SK-MEL-5 (cell line): ENCODE results near the gene S100A3. TPM values are rescaled to one million over a fixed set of nuclear protein-coding genes. Genes with fewer than 3 reads are reported as not detected.

Experiments
- DNase-seq: peaks from one replicate; pipeline ENCODE4 v3.0.0-alpha.2; 2016; ENCODE audit warnings: low read depth, low spot score
- in situ Hi-C: cut with HindIII; loops from 2 replicates; pipeline ENCODE4 v1.10.0; 2016; ENCODE audit warnings: low sequenced_read_pairs, high pct_unique_total_duplicates, low pct_unique_long_range_greater_than_20kb
- total RNA-seq: library from RNA; depleted of rRNA; stranded (reverse); fragments of >200 nt; shearing (Covaris generic); gene quantifications from 2 replicates; pipeline ENCODE4 v1.2.3, GENCODE V29; 2014

S100A3 gene
- total RNA-seq, 1 experiment from 2014 or later, result 0.63 TPM

DNA sequence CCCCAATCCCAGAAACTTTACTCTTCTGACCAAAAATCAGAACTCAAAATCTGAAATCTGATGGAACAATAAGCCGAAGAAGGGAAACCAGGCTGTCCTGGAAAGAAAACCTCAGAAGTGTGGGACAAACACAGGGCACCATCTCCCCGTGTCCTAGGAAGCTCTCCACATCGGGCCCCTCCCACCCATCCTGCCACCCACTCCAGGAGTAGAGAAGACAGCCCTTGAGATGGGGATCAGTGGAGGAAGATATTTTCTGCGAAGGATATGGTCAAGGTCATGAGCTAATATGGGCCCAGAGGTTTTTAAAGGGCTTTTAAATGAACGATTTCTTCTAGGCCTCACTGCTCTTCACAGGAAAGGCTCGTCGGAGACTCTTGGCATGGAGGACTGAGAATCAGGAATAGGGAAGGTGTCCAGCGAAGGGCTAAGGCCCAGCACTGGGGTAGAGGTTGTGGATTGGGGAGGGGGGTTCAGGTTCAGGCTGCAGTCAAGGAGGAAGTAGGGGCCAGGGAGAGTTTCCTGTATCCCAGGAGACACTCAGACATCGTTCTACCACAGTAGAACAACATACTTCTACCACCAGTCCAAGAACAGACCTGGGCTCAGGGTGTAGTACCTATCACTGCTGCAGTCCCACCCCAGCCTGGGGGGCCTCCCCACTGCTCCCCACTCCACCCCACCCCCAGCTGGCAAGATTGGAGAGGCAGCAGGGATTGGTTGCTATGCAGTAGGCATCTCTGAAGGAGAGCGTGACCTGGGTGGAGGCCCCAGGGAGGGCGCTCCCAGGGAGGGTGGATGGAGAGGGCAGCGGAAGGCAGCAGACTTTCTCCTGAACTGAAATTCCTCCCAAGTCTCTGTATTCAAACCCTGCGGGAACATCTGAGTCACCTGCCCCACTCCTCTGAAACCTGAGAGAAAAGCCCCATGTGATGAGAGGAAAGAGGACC, 7.1 kb downstream of the S100A3 start:
- in situ Hi-C loops, result no loop called here

DNA sequence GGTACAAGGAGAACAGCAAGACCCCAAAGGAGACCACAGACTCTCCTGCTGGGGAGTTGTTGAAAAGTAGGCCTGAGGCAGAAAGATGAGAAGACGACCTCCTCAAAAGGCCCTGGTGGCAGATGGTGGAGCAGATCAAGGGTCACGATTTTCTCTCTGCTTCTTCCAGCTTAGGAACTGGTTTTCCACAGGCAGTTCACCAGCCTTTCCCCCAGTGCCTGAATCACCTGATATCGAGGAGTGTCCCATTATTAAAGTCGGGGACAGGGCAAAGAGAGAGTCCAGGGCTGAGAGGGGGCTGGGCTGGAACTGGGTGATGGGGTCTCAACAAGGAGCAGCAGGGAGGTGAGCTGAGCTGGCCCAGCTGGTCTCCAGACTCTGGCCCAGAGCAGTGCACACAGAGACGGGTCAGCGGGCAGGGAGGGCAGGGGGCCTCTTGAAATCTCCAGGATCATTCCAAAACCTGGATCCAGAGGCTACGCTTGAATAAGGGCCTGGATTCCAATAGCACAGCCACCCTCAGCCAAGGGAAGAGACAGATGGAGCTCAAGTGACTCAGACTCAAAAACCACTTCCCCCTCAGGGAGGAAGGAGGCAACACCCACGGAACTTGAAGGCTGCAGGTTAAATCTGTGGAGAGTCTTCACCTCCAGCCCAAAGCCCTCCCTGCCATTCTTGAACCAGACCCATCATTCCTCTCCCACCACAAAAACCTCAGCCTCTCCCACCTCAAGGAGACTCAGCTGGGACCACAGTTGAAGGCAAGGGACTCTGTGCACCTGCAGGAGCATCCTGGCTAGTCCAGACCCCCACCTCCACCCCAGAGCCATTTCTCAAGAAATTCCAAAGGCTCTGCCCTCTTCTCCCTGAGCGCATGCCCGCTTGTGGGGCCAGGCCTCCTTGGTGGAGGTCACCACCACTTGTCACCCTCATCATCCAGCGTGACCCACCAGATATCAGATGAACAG, 8.4 kb downstream of the S100A3 start, which contains the start of gene S100A5:
S100A5 (minus strand) TSS at position 541 of the 968 bp plus-strand sequence. CDS start 743 bp downstream, outside the sequence.
- in situ Hi-C loops, result no loop called here
- no peak for DNase-seq

More for the DNA sequence above, 7.1 kb downstream of the S100A3 start:
- no peak for DNase-seq

DNA sequence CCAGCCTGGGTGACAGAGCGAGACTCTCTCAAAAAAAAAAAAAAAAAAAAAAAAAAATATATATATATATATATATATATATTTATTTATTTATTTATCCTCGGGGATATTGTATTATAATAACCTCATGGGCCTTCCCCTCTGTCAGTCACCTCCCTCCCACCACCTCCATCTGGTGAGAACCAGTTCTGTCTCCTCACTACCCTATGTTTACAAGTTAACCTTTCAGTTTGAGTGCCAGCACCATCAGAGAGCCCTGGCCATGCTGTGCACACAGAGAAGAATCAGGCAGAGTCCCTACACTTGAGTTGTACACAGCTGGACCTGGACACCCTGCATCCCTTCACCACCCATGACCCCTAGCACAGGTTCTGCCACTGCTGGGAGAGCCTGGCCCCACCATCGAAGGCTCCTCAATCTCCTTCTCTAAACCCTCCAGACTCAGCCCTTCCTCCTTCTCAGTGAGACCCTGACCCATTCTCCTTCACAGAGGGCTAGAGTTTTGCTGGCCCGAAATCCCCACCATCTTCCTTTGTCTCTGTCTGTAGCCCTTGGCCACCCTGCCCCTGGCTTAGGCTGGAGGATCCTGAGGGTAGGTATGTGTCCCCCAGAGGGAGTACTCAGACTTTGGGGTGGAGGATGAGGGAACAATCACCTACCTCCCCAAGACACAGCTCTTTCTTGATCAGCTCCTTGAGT, 9.5 kb downstream of the S100A3 start:
- in situ Hi-C loops, result no loop called here

DNA sequence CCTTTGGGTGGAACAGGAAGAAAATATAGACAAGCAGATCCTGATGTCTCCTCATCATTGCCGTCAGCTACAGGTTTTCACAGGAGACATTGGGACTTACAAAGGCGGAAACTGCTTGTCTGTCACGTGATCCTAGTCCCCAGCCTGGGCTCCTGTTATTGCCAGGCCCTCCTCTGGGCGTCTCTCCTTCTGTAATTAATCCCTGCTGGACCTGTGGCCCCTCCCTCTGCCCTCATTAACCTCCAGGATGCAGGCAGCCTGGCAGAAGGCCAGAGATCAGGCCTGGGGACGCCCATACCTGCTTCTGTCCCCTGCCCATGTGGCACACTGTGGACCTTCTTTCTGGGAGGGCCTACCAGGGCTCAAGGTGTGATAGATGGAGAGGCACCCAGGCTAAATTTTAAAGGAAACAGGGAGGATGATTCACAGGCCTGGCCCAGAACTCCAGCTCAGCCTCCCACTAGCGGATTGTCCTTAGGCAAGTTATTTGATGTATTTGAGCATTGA, 10.7 kb downstream of the S100A3 start:
- in situ Hi-C loops, result no loop called here

More for the DNA sequence above, 9.5 kb downstream of the S100A3 start:
- no peak for DNase-seq

DNA sequence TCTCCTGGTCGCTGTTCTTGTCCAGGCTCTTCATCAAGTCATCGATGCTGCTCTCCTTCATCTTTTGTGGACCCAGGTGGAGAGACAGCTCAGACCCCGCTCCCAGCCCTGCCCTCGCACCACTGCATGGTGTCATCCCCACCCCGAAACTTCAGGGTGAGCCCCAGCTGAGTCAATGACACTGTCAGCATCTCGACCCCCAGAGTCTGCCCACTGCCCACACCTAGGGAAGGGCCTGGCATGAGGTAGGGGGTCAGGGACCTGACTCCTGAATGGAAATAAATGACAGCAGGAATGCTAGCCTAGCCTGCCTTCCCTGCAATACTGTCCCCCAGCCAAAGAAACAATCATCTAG, 11.7 kb downstream of the S100A3 start:
- no peak for DNase-seq
- in situ Hi-C loops, result no loop called here

More for the DNA sequence above, 10.7 kb downstream of the S100A3 start:
- DNase-seq, result no peak

DNA sequence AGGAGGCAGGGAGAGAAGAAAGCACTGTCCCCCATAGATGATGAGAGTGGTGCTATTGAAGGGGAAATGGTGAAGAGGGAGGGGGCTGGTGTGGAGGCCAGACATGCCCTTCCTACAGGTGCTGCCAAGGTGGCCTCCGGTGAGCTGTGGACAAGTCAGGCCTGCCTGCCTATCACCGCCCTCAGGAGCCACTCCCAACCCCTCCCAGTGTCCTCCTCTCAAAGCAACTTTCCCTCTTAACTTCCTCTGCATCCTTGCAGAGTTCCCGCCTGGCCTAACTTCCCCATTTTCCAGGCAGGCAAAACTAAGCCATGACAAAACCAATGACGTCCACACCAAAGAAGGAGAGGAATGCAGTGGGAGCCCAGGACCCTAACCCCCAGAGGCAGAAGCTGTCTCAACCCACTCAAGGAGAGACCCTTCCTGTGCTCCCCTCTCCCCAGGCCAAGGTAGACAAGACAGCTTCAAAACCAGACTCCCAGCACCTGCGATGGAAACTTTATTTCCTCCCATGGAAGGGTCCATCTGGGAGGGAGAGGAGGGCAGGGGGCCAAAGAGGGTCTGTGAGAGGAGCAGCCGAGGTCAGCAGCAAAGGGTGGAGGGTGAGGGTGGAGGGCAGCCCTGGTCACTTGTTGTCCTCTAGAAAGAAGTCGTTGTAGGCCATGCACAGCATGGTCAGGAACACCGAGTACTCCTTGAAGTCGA, 12.2 kb downstream of the S100A3 start:
- no peak for DNase-seq
- in situ Hi-C loops, result no loop called here

DNA sequence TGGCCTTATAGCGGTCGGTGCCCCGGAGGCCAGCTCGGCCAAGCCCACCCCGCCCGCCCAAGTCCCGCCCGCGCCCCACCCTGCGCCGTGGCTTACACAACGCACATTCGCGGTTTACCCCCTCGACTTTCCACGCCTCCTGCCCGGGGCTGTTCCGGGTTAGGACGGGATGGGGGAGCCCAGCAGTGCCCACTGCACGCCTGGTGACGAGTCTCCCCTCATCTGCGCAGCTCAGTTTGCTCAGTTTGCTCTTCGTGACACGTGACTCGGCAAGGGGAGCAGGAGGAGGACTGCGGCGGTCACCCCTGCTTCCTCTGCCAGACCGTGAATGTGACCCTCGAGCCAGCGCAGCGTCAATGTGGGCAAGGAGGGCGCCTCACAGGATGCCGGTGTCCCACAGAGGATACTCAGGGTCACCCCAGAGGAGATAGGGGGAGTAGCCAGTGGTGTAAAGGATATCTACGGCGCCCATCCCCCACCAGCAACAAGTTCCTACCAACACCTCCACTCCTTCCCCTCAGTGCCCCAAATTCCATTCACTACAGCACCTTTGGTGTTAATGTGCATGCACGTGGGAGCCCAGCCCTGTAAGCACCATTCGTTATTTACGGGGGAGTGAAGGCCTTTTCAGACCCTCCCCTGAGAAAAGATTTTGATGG, 12.9 kb downstream of the S100A3 start:
- peak; percentile 60 for DNase-seq
- in situ Hi-C loops, result no loop called here

DNA sequence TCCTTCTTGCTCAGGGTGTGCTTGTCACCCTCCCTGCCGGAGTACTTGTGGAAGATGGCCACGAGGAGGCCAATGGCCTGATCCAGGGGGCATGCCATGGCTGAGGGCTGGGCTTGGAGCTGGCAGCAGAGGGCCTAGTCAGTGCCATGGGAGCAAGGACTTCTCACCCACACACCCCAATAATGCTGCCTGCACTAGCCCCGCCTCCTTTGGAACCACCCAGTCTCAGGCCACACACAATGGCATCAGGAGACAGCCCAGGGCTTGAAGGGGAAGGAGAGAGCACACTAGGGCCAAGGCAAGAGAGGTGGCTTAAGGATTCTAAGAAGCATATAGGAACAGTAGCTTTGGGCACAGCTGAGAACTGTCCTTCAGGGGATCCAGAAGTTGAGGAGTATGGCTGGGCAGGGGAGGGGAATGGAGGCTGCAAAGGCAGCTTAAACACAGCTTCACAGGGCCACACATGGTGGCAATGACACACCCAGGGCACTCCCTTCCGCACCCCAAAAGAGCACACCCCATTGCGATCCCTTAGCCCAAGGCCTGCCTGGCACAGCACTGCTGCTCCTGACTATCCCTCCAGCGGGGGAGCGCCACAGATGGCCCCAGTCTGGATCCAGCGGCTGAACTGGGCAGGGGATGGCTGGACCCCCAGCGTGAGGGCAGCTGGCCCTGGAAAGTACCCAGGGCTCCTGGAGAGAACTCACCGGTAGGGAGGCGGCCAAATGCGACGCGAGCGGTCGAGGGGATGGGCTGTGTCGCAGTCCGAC, 13.6 kb downstream of the S100A3 start, which contains the start of gene S100A6:
S100A6 (minus strand) TSS at position 750 of the 770 bp plus-strand sequence; CDS start at position 98, 652 bp downstream.
- in situ Hi-C loops, result no loop called here
- peak; percentile 34 for DNase-seq

DNA sequence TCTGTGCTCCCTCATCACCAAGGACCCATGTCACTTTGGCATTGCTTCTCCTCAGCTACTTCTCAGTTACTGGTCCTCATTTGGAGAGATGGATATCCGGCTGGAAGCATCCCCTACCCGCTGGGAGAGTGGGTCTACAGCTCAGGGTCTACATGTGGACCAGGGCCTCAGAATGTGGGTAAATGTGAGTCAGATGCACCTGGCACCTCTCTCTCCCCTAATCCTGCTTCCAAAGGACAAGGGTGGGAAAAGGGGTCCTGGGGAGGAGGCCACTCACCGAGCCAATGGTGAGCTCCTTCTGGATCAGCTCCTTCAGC, 14.2 kb downstream of the S100A3 start:
- in situ Hi-C loops, result no loop called here

DNA sequence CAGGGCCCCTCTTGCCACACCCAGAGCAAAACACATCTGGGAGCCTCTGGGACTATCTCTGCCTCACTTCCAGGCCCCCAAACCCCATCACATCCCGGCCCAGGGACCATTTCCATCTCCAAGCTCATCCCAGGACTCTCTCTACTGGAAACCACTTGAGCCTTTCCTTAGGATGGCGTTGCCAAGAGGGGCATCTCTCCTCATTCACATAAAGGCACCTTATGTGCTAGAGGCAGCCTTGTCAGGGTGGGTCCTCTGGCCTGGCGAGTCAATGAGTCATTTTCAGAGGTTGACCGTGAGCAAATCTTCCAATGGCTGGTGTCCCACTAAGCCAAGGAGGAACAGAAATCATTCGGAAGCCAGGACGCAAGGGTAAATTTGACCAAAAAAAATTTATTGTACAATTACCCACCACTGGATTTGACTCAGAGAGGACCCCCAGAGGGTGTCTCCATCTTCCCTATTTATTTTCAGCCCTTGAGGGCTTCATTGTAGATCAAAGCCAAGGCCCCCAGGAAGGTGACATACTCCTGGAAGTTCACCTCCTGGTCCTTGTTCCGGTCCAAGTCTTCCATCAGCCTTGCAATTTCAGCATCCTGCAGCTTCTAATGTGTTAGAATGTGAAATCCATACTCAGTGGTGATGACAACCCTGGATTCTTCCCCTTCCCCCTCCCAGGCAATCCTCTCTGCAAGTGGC, 14.7 kb downstream of the S100A3 start:
- DNase-seq, result no peak
- in situ Hi-C loops, result no loop called here

More for the DNA sequence above, 14.2 kb downstream of the S100A3 start:
- DNase-seq, result no peak

DNA sequence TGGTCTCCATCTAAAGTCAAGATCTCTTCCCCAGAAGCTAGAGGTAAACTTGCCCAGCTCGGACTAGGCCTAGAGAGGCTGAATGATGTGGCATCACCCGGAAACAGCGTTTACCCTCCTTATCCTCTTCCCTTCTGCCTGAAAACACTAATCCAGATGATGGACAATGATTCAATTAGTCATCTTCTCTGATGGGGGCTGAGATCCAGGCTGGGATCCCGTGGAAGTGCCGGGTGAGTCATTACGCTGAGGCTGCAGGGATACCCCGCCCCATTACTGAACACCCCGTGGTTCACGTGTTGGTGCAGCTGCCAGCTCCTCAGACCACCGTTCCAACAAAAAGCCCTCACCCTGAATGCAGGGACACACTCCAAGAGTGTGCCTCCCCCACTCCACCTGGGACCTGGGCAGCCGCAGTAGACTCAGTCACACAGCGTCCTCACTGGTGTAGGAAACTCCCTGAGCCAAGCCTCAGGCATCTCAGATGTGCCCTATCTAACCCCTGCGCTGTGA, 15.3 kb downstream of the S100A3 start:
- DNase-seq, result peak; percentile 21
- in situ Hi-C loops, result no loop called here

DNA sequence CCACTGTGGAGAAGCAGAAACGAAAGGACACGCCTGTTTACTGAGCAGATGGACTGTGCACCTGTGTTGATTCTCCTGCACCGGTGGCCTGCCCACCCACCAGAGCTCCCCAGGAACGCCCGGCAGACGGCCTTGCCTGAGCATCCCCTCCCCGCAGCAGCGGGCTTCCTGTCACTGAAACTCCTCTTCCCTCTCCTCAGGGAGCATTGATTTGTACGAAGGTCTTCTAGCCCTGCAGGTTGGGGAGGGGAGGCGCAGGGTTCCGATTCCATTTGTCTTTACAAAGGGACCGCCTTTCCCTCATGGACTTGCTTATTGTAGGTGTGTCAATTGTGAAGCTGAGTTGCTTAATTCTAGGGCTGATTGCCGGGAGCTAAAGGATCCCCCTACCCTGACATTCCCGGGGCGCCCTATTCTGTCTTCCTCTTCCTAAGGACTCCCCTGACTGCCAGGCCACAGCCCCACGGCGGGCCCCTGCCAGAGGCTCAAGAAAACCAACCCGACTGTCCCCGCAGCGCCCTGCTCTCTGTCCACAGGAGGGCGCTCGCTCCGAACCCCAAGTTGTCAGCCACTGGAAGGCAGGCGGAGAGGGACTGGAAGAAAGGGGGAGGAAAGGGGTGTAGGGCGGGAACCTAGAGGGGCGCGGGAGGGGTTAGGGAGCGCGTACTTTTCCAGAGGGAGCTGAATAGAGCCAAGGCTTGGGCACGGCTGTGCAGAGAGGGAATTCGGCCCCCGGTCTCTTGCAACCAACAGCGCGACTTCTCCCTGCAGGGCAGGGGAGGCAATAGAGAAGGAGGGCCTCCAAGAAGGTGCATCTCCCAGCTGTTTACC, 16.1 kb downstream of the S100A3 start:
- DNase-seq, result peak; percentile 77
- in situ Hi-C loops, result no loop called here

DNA sequence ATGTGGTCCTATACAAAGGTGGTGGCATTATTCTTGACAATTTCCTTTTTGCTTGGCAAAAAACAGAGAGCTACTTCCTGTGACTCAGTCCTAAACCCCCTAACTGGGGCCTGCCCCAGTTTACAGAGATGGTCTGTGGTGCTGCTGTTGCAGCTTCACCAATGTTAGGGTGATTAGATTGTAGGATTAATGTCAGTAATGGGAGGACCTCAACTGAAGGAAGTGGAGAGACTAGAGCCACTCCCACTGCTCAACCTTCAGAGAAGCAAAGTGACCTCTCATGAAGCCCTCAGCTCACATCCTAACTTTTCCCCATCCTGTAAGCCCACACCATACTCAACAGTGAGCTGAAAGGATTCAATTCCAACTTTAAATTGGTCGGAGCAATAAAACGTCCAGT, 16.9 kb downstream of the S100A3 start:
- DNase-seq, result no peak
- in situ Hi-C loops, result no loop called here

DNA sequence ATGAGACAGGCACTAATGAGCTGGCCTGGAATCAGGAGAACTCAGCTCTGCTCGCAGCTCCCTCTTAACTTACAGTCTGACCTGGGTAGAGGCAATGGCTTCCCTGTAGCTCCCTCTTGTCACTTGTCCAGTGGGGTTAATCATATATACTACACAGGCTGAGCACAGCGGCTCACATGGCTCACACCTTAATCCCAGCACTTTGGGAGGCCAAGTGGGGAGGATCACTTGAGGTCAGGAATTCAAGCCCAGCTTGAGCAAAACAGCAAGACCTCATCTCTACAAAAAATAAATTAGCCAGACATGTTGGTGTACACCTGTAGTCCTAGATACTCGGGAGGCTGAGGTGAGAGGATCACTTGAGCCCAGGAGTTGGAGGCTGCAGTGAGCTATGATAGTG, 17.4 kb downstream of the S100A3 start:
- in situ Hi-C loops, result no loop called here
- no peak for DNase-seq
